Fibroblast of upper back skin (primary cell): Measurements from ENCODE around the gene EFNA5.
A peak's percentile ranks its signal among the peaks of the same experiment; 100 is the strongest.

Experiments
- DNase-seq: peaks from one replicate; pipeline ENCODE4 v3.0.0-alpha.2; 2013

Gene EFNA5

GRCh38 chr5:107636555-107636954, 34.2 kb downstream of the EFNA5 start:
- DNase-seq: no peak

- no peak for DNase-seq
Measured at GRCh38 chr5:107636068-107636467, 34.7 kb downstream of the EFNA5 start.

GRCh38 chr5:107634981-107635848, 35.5 kb downstream of the EFNA5 start:
- DNase-seq: peak; percentile 73

GRCh38 chr5:107633171-107633901, 37.4 kb downstream of the EFNA5 start:
- peak; percentile 61 for DNase-seq

GRCh38 chr5:107631805-107632362, 38.9 kb downstream of the EFNA5 start:
- no peak for DNase-seq

GRCh38 chr5:107630184-107630583, 40.6 kb downstream of the EFNA5 start:
- DNase-seq: no peak

GRCh38 chr5:107624235-107624634, 46.5 kb downstream of the EFNA5 start:
- no peak for DNase-seq

- no peak for DNase-seq
Measured at GRCh38 chr5:107621089-107621488, 49.6 kb downstream of the EFNA5 start.

- no peak for DNase-seq
Measured at GRCh38 chr5:107619781-107620180, 51.0 kb downstream of the EFNA5 start.

- DNase-seq: no peak
Measured at GRCh38 chr5:107618242-107618641, 52.5 kb downstream of the EFNA5 start.

- DNase-seq: no peak
Measured at GRCh38 chr5:107617052-107617451, 53.7 kb downstream of the EFNA5 start.

GRCh38 chr5:107616213-107616612, 54.5 kb downstream of the EFNA5 start:
- DNase-seq: no peak

GRCh38 chr5:107615299-107615817, 55.4 kb downstream of the EFNA5 start:
- DNase-seq: no peak

GRCh38 chr5:107612541-107612940, 58.2 kb downstream of the EFNA5 start:
- DNase-seq: no peak

GRCh38 chr5:107610798-107611197, 59.9 kb downstream of the EFNA5 start:
- DNase-seq: no peak

GRCh38 chr5:107607671-107608345, 62.9 kb downstream of the EFNA5 start:
- DNase-seq: no peak

GRCh38 chr5:107607196-107607595, 63.5 kb downstream of the EFNA5 start:
- no peak for DNase-seq

- DNase-seq: no peak
Measured at GRCh38 chr5:107605596-107606125, 65.1 kb downstream of the EFNA5 start.

GRCh38 chr5:107604990-107605389, 65.7 kb downstream of the EFNA5 start:
- DNase-seq: peak; percentile 78

- no peak for DNase-seq
Measured at GRCh38 chr5:107604146-107604910, 66.4 kb downstream of the EFNA5 start.

GRCh38 chr5:107603349-107603748, 67.4 kb downstream of the EFNA5 start:
- peak; percentile 13 for DNase-seq

GRCh38 chr5:107602896-107603295, 67.8 kb downstream of the EFNA5 start:
- DNase-seq: no peak
